NCI-H524 (cell line): ENCODE measurements around the gene FOXL3.
"Not testable (repeated sequence)": the region's sequence is repeated elsewhere in the genome, so short reads cannot be mapped to it uniquely, and the experiment has no call there.

Experiments
- DNase-seq, 2 experiments: peaks; one replicate each; lab custom pipeline; 2025; lab: John Stamatoyannopoulos, UW

Gene FOXL3

DNA sequence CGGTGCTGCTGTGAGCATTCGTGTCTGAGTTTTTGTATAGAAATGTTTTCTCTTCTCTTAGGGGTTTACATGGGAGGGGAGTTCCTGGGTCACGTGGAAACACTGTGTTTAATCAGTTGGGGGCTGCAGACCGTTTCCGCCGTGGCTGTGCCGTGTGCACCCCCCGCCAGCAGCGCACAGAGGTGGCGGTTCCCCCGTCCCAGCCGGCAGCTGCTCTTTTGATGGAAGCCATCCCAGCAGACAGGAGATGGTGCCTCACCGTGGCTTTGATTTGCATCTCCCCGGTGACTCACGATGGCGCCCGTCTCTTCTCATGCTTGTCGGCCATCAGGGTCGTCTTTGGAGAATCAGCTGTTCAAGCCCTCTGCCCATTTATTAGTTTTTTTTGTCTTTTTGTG lies 34.9 kb upstream of the FOXL3 start:
- DNase-seq = no peak

DNA sequence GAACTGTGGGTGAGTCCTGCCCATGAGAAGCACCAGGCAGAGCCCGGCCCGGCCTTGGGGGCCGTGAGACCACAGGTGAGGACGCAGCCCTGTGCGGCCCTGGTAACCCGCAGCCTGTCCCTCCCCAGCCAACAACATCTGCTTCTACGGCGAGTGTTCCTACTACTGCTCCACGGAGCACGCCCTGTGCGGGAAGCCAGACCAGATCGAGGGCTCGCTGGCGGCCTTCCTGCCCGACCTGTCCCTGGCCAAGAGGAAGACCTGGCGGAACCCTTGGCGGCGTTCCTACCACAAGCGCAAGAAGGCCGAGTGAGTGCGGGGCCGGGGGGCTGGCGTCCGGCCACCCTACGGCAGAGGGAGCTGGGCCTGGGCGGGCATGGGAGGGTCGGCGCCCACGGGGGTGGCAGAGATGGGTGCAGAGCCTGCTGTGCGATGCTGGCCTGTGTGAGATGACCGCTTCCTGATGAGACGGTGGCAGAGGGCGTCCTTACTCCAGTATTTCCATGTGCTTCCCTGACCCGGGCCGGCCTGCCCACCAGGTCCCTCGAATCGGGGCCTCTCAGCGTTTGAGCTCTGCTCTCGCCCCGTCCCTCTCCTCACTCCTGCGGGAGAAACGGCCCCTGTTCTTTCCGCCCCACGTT lies 34.1 kb upstream of the FOXL3 start:
- DNase-seq = no peak

DNA sequence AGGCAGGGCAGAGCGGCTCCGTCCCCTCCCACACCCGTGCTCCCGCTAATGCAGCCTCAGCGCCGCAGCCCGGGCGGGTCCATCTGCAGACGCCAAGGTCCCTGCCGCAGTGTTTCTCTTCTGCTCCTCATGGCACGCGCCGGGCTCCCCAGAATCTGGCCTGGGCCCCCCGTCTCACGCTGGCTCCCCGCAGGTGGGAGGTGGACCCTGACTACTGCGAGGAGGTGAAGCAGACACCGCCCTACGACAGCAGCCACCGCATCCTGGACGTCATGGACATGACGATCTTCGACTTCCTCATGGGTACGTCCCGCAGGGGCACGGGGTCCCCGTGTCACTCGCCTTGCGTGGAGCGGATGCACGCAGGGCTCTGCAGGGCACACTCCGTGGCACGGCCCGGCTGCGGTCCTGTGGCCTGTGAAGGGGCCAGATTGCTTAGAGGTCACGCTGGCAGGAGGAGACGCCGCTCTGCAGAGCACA lies 33.5 kb upstream of the FOXL3 start:
- DNase-seq = no peak

DNA sequence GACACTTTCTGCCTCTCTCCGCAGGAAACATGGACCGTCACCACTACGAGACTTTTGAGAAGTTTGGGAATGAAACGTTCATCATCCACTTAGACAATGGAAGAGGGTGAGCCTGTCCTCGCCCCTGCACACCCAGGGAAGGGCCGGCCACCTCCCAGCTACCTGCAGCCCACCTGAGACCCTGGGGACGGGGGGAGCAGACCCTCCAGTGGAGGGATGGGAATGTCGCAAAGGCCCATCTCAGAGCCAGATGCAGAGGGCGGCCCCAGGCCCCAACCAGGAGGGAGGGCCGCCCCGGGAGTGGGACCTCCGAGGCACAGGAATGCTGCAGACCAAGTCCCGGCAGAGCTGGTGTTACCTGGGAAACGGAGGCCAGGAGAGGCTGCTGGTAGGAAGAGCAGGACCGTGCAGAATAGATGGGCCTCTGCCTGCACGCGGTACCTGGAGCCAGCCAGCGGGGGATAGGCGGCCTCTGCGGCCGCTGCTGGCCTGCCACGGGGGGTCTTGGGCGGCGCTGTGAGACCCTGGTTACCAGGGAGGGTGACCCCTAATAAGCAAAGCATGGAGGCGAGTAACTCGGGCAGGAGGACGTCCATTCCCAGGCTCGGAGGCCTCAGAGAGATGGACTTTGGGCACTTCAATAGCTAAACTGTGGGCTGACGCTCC lies 32.9 kb upstream of the FOXL3 start:
- no peak for DNase-seq

DNA sequence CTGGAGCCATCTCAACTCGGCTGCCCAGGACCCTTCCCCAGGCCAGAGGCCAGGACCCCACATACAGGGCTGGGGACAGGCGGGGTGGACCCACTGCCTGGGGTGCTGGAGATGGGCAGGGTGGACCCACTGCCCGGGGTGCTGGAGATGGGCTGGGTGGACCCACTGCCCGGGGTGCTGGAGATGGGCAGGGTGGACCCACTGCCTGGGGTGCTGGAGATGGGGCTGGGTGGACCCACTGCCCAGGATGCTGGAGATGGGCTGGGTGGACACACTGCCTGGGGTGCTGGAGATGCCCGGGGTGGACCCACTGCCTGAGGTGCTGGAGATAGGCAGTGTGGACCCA lies 32.4 kb upstream of the FOXL3 start:
- no peak for DNase-seq

DNA sequence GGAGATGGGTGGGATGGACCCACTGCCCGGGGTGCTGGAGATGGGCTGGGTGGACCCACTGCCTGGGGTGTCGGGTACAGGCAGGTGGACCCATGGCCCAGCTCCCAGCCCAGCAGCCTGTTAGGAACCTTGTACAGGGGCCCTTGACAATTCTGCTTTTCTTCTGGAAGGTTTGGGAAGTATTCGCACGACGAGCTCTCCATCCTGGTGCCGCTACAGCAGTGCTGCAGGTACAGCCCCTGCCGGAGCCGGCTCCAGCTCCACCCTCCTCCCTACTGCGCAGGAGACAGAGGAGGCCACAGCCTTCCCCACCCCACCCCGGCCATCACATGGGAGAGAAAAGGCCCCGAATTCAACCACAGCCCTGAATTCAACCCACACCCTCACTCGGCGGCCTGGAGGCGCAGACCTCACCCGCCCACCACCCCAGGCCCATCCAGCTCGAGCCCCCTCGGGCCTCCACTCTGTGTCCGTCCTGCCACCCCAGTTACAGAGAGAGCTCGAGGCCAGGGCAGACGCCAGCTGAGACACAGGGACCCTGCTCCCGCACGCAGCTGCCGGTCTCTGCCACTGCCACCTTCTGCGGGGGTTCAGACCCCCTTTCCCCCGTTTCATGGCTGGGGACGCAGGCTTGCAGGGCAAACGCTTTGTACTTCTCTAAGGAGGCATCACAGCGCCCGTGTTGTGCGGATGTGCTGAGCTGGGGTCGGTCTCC lies 31.3 kb upstream of the FOXL3 start:
- no peak for DNase-seq

DNA sequence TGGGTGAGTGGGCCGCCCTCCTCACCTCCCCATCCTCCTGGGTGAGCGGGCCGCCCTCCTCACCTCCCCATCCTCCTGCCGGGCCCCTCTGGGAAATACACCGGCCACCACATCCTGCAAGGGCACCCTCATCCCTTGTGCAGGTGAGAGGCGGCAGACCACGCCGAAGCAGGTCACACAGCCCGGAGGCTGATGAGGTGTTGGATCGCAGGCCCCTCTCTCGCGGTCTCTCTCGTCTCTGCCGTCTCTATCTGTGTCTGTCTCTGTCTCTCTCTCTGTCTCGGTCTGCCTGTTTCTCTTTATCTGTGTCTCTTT lies 30.8 kb upstream of the FOXL3 start:
- no peak for DNase-seq

DNA sequence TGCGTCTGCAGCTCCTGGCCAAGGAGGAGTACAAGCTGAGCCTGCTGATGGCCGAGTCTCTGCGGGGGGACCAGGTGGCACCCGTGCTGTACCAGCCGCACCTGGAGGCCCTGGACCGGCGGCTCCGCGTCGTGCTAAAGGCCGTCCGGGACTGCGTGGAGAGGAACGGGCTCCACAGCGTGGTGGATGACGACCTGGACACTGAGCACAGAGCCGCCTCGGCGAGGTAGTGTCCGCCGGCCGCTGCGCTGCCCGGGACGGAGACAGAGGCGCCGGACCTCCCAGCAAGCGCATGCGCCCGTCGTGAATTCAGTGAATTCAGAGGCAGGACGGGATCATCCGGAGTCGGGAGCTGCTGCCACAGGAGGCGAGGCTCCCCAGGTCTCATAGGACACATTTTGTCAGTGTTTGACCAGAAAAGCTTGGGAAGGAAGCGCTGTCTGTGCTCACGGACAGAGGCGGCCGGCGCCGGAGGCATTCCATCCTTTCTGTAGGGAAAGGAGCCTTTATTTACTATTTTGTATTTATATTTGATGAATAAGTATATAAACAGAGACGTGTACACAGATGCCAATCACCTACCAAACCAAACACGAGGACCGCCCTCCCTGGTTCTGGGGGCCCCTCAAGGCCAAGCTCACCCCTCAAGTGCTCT lies 30.1 kb upstream of the FOXL3 start:
- no peak for DNase-seq

DNA sequence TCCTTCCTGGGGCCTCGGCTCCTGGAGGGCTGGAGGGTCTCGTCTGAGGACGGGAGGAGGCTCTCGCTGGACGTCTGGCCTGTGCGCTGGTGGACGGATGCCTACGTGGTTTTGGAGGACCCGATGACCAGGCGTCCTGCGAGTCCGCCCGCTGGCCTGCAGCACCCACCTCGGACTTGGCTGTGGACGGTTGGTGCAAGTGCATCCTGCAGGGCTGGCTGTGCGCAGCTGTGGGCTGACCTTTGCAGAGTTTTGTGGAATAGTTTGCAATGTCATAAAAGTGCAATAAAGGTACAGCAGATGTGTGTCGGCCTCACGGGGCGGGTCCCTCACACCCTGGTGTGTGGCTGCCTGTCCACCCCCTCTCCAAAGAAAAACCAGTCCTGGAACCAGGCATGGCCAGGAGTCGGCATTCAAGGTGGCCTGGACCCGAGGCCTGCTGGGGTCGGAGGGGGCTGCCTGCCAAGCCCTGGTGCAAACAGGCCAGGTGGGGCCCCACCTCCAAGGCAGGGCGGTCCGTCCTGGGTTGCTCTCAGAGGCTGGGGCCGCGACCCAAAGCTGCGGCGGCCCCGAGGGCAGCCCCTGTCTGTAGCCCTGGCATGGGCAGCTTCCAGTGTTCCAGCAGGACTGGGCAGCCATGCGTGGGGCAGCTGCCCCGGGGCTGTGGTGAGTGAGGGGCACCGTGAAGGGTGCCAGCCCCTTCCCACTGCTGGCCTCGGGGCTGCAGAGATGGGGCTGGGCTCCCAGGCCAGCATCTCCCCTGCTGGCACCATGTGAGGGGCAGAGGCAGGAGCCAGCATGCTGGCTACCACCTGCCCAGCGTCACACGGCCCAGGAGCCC lies 29.3 kb upstream of the FOXL3 start:
- no peak for DNase-seq

DNA sequence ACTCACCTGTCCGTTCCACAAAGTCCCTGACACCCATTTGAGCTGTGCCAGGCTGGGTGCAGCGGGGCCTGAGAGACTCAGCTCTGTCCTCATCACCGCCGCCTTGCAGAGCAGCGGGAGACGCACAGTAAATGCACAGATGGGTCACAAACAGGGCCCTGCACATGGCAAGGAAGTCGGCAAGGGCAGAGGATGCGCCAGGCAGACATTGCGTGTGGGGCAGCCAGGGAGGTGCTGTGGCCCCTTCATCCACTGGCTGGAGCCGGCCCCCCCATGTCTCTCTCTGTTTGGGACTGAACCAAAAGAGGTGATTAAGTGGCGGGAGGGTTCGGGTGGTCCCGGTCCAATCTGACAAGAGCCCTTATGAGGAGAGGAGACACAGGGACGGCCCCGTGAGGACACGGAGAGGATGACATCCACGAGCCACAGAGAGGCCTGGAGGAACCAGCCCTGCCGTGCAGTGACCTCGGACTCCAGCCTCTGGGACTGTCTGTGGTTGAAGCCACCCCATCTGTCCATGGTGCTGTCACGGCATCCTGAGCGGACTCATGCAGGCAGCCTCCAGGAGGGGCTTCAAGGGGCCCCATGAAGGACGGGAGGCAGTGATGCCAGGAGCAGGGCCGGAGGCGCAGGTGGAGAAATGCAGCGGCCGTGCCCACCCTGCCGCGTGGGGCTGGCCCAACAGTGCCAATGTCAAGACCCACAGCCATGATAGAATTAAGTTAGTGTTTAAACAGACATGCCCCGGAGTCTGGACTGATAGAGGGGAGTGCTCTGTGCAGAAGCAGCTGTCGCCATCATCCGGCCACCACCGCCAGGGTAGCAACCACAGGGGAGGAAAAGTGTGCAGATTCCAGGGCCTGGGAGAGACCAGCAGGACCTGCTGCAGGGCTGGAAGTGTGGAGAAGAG lies 28.4 kb upstream of the FOXL3 start:
- no peak for DNase-seq

DNA sequence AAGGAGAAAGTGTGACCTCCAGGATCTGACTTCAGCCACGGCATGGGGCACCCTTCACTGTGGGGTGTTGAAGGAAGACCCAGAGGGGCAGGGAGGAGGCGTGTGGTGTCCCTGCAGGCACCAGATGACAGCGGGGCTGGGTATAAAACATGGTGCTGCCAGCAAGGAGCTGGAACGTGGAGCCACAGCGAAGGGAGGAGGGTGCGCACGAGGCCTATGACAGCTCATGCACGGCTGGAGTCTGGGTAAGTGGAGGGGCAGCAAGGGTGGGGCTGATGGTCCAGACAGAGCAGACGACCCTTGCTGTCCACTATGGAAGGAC lies 27.8 kb upstream of the FOXL3 start:
- DNase-seq = no peak

DNA sequence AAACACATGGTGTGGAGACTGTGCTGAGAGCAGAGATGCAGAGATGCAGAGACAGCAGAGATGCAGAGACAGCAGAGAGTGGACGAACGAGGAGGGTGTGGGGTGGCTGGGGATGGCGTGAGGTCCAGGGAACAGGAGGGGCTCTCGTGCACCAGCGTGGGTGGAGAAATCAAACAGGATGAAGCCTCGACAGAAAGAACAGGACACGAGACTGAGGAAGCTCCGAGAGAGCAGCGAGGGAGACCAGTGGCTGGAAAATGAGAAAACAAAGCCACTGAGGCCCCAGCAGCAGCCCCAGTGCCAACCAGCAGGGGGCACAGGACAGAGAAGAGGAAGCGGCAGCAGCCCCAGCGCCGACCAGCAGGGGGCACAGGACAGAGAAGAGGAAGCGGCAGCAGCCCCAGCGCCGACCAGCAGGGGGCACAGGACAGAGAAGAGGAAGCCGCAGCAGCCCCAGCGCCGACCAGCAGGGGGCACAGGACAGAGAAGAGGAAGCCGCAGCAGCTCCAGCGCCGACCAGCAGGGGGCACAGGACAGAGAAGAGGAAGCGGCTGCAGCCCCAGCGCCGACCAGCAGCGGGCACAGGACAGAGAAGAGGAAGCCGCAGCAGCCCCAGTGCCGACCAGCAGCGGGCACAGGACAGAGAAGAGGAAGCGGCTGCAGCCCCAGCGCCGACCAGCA lies 27.2 kb upstream of the FOXL3 start:
- not testable (repeated sequence) for DNase-seq

DNA sequence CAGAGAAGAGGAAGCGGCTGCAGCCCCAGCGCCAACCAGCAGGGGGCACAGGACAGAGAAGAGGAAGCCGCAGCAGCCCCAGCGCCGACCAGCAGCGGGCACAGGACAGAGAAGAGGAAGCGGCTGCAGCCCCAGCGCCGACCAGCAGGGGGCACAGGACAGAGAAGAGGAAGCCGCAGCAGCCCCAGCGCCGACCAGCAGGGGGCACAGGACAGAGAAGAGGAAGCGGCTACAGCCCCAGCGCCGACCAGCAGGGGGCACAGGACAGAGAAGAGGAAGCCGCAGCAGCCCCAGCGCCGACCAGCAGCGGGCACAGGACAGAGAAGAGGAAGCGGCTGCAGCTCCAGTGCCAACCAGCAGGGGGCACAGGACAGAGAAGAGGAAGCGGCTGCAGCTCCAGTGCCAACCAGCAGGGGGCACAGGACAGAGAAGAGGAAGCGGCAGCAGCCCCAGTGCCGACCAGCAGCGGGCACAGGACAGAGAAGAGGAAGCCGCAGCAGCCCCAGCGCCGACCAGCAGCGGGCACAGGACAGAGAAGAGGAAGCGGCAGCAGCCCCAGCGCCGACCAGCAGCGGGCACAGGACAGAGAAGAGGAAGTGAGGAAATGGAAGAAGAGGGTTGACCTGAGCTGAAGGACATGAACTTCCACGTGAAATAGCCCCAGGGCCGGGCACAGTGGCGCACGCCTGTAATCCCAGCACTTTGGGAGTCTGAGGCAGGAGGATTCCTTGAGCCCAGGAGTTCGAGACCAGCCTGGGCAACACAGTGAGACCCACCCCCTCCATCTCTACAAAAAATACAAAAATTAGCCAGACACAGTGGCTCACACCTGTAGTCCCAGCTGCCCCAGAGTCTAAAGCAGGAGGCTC lies 26.3 kb upstream of the FOXL3 start:
- not testable (repeated sequence) for DNase-seq

DNA sequence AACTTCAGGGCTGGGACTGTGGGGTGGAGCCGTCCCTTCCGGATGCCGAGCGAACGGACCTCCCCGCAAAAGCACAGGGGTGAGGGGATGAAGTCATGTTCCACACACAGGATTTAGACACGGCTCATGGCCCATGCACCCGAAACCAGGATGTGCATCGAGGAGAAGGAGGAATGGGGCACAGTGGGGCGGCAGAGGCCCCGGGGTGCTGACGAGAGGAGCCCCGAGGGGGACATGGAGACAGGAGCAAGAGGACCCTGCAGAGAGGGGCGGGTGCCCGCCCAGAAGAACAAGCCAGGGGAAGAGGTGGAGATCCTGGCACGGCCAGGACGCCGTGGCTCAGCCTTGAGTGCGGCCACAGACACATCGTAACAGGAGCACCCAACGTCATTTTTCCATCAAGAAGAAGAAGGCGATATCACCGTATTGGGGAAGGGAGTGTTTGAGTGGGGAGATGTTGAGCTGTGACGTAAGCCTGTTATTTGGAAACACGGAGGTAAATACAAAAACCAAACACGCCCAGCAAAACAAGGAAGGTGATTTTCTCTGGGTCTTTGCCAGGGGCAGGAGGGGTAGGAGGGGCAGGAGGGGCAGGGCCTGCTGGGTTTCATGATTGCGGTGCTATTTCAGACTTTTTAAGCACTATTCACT lies 25.3 kb upstream of the FOXL3 start:
- DNase-seq = no peak

DNA sequence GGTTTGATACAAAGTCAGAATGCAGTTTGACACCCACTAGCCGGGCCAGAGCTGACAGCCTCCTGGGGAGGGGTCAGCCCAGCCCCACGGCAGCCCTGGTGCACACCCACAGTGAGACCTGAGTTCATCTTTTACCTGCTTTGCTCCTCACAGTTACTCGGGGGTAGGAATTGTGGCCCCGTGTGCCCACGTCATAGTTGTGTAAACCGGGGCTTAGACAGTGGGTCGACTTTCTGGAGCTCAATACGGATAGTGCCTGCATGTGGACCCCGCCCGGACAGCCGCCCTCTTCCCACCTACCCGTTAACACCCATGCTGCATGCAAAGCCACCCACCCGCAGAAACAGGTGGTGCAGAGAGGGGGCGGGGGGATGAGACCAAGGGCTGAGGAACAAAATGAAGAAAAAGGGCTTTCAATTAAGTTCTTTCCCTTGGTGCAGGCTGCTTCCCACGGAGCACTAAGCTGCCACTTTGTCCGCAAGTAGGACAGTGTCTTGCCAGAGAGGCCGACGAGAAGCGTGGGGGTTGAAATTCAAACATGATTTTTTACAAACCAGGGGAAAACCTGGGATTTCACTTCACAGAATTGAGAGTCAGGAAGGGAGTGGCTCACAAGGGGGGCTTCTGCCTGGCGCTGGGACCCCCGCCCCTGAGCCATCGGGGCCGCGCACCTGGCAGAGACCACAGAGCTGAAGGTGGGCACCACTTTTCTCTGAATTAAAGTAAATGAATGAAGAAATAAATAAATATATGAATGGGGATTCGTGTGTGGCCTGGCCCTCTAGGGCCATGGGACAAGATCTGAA lies 24.6 kb upstream of the FOXL3 start:
- DNase-seq = no peak

DNA sequence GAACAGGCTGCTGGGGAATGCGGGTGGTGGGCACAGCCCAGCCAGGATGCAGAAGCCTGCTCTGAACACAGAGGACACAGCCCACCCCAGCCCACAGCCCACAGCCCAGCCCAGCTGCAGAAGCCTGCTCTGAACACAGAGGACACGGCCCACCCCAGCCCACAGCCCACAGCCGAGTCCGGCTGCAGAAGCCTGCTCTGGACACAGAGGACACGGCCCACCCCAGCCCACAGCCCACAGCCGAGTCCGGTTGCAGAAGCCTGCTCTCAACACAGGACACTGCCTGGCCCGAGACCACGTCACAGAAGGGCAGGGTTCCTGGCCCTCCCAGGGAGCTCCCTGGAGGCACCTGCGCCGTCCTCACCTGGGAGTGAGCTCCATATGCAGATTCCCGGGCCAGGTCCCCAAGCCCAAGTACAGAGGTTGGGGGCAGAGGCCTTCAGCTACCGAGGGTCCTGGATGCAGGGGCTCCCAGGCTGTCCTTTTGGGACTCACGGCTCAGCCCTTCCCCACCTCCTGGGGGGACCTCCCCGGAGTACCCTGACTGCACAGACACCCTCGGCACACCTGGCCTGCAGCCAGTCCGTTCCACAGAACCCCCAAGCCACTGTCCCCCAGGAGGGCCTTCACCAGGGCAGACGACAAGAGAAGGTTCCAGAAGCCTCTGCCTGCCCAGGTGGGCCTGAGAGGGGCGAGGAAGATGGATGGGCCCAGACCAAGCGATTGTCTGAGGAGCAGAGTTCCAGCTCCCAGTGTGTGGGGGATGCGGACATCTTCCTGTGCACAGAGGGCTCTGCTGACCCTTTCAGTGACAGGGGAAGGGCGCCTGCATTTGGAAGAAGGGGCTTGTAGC lies 23.7 kb upstream of the FOXL3 start:
- DNase-seq = no peak
